Activated T-cell treated with anti-CD3 and anti-CD28 coated beads, Interleukin-2, amount 50 U/mL, for 1 hour (primary cell): ENCODE measurements around the gene COL8A1.
A peak's percentile ranks its signal among the peaks of the same experiment; 100 is the strongest.

Experiments
- DNase-seq: peaks from one replicate; pipeline ENCODE4 v3.0.0-alpha.2; 2020

Gene COL8A1

DNA sequence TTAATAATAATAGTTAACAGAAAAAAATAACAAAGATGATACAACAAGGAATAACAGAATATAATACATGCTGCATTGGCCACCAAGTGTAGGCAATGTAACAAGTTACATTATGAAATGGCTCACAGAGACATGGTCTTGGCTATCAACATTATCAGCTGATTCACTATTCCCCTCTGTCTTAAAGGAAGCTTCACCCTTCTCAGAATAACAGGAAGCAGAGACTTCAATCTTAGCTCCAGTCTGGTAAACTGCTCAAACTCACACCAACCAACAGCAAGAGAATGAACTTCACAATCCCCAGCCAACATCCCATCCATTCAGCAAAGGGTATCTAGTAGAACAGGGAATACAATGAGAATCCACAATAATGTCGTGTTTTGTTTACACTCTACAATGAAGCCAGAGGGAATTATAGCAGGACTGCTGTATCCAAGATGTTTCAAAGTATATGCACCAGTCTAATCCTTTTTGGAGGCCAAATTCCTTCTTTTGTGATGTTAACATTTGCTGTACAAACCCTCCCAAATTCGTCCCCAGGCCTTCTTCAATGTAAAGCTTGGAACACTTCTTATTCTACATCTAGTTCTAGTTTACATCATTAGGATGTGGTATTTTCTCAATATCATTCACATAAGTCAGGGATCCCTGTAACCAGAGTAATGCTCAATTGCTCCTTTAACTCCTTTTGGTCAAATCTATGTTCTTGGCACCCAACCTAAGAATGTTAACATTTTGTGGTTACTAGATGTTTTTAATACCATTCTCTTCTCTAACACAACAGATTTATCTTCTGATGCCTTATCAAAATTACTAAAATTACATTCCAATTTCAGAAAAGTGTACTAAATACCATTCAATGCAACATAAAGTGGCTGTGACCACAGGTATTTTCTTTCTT is 126.9 kb downstream of the COL8A1 start:
- DNase-seq, result no peak

DNA sequence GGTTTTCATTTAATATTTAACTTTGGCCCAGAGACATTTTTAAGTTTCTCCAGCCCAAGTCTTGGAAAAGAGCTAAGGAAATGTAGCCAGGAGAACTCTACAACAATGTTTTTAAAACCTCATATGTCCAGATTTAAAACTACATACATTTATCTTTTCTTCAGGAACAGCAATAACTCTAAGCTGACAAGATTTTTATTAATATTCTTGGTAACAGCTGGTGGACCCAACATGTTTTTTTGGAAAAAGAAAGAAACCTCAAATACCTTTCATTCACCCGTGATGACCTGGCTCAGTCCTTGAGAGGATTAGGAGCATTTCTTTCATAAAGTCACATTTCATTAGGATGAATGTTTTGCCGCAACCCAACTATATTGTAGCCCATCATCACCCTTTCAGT is 128.9 kb downstream of the COL8A1 start:
- no peak for DNase-seq

DNA sequence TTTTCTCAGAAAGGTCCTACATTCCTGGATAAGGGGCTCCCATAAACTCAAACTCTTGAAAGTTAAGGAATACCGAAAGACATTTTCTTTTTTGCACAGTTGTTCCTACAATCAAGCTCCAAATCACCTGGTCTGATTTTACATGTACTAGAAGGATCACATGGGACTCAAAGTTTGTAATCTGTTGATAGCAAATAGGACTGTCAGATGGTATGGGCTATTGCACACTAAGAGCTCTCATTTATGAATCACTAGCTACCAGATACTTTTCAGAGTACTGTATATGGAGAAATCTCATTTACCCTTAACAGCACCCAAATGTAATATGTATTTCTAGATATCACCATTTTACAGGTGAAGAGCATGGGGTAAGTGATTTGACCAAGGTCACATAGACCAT is 129.7 kb downstream of the COL8A1 start:
- no peak for DNase-seq

DNA sequence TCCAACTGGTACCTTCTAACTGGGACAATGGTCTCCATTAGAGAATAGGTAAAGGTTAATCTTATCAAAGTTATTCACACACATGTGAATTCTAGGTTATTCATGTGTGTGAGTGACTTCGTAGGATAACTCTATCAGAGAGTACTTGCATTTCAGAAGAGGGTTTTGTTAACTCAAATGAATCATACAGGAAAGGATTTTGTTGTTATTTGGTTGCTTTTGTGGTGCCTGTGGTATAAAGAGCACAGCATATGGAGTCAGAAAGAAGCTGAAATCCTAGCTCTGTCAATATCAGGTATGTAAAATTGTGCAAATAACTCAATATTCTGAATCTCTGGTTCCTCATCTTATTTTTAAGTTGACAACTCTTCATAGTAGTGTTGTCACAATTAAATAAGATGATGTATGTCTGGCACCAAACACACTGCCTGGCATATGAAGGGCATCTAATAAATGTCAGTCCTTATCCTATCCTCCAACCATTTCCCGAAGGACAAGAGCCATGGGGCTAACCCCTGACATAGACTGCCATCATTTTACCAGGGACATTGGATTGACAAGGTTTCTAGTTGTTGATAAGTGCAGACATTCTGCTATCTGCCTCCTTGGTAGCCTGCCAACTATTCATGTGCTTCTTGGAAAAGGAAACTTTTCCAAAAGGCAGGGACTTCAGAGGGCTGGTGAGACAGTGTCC is 130.6 kb downstream of the COL8A1 start:
- no peak for DNase-seq

DNA sequence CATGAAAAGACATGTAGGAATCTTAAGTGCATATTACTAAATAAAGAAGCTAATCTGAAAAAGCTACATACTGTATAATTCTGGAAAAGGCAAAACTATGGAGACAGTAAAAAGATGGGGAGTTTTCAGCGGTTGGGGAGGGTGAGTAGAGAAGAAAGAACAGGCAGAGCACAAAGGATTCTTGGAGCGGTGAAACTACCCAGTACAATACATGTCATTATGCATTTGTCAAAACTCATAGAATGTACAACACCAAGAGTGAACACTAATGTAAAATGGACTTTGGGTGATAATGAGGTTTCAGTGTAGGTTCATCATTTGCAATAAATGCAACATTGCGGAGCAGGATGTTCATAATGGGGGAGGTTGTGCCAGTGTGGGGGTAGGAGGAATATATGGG is 133.8 kb downstream of the COL8A1 start:
- no peak for DNase-seq

DNA sequence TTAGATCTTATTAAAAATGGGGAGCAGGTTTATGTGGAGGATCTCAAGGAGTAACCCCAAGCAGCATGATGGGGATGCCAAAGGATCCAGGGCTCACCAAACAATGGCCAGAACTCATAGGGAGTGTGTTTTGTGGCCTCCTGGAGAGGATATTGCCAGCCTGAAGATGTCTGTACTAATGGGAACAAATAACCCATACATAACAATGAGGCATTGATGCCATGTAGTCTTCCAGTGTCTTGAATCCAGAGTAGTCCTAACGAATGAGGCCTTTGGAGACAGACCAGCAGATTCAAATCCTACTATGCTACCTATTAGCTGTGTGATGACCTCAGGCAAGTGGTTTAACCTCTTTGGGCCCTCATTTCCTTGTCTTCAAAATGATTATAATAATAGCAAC is 134.3 kb downstream of the COL8A1 start:
- no peak for DNase-seq

DNA sequence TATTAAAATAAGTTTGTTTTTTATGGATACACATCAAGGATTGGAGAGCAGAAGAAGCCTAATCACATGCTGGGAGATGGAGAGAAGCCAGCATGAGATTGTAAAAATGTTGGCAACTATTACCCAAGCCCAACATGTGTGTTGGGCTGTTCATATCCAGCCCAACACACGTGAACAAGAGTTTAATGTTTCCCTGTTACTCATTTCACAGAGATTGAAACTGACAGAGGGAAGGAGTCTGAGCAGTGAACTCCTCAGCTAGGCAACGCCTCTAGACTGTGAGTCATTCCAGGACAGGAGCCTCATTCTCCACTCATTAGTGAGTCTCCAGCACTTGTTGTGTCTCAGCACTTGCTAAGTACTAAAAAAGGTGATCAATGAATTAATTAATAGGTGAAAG is 136.1 kb downstream of the COL8A1 start:
- DNase-seq, result no peak

DNA sequence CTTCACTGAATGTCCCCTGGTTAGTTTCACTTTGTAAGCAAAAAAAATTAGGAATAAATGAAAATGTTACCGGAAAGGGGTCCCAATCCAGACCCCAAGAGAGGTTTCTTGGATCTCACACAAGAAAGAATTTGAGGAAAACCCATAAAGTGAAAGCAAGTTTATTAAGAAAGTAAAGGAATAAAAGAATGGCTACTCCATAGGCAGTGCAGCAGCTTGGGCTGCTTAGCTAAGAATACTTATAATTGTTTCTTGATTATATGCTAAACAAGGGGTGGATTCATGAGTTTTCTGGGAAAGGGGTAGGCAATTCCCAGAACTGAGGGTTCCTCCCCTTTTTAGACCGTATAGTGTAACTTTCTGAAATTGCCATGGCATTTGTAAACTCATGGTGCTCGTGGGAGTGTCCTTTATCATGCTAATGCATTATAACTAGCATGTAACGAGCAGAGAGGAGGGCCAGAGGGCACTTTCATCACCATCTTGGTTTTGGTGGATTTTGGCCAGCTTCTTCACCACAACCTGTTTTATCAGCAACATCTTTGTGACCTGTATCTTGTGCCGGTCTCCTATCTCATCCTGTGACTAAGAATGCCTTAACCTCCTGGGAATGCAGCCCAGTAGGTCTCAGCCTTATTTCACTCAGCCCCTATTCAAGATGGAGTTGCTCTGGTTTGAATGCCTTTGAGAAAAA is 138.3 kb downstream of the COL8A1 start:
- DNase-seq, result no peak

DNA sequence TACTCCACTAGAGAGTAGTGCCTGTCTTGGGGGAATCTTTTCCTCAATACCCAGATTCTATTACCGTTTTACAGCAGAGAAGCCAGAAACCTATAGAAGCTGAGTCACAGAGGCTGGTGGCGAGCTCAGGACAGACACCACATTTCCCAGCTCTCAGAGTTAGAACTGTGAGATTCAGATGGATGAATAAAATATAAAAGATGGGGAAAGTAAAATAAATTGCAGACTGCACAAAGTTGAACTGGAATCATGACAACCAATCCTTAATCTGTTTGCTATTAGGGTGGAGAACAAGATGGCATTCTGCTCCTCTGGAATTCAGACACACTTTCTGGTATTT is 138.8 kb downstream of the COL8A1 start:
- DNase-seq, result no peak

DNA sequence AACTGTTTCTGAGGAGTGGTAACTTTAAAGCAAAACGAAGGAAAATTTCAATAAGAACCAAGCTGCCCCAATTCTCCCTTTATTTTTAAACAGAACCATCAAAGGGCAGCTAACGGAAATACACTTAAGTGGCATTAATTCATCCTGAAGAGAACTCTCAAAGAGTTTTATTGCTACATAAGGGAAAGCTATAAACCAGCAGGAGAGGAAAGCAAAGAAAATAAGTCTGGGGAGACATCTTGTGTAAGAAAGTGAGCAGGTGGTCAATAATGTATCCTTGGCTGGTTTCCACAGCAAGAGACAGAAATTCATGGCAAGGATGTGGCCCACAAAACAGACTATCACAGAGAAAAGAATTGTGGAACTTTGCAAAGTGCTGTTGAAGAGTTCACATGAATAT is 139.3 kb downstream of the COL8A1 start:
- DNase-seq, result no peak

DNA sequence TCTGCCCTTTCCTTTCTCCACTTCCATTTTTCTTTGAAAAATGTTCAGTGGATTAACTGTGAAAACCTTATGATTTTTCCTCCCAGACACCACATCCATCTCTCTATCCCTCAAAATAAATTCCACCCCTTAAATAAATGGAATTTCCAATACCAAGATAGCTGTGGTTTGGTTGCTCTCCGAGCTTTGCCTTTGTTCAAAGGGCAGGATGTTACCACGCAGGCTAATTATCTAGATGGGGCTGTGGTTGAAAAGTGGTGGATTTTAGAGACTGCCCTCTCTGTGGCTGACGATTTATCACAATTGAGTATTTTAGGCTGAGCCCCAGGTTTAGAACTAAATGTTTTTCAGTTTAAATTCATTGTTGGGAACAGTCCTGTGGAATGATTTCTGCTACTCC is 142.4 kb downstream of the COL8A1 start:
- DNase-seq, result no peak

DNA sequence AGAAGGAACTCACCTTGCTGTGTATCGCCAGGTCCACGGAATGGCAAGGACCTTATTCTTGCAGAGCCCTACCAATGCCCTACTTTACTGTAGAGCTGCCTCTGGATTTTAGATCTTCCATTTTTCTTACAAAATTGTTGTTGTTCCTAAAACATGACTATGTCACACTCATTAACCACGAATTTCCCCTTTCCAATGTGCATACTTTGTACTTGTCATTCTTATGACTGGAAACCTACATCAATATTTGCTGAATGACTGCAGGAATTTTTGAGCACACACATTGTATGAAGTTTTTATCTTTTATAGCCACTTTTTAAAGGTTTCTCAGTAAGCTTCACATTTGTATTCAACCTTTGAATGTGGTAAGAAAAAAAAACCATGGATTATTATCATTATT is 143.4 kb downstream of the COL8A1 start:
- DNase-seq, result no peak

DNA sequence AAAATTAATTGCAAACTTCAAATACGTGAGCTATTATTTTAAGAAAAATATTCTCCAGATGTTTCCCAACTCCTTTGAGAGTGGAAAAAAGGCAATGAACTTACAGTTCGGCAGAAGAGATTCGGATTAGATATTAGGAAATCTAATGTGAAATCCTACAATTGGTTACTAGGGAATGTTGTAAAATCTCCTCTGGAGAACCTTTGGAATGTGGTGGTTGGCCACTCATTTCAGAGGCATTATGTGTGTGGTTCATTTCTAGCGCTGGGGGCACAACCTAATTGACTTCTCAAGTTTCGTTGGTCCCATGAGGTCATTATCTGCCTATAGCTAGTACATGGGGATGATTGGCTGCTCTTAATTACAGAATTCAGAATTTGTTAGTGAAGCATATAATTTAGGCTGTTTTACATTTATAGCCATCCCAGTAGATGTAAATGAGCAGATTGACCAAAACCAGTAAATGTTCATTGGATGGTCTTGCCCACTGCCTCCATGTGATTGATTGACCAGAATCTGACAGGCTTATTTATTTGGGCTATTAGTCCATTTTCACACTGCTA is 144.7 kb downstream of the COL8A1 start:
- no peak for DNase-seq

DNA sequence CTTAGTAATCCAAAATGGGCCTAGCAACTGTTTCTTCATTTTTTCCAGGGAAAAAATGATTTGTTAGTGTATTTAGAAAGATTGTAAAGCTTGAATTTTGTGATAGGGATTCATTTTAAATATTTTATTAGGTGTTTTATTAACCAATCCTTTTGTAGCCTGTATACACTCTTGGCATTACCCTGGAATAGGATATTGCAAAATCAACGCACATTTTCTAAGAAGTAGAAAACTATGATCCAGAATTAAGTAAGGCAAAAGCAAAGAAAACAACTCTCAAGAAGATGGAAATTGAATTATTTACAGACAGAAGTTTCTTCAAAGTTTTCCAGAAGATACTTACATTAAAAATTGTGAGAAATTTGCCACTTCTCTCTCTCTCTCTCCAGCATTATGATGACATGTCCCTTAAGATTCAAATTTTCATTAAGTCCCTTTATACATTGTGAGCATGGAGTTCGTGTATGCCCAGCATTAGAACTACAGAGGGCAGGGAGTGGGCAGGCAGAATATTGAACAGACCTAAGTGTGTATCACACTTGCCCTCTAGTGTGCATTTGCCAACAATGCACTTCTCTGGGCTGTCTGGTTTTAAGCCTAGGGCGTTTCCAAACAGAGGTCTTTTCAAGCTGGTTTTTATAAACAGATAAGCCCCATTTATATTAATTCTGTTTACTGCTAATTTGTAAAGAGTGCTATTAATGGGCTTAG is 150.8 kb downstream of the COL8A1 start:
- no peak for DNase-seq

DNA sequence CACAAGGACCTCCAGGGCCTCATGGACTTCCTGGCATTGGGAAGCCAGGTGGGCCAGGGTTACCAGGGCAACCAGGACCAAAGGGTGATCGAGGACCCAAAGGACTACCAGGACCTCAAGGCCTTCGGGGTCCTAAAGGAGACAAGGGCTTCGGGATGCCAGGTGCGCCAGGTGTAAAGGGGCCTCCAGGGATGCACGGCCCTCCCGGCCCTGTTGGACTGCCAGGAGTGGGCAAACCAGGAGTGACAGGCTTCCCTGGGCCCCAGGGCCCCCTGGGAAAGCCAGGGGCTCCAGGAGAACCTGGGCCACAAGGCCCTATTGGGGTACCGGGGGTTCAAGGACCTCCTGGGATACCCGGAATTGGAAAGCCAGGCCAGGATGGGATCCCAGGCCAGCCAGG is 156.1 kb downstream of the COL8A1 start:
- DNase-seq, result no peak

DNA sequence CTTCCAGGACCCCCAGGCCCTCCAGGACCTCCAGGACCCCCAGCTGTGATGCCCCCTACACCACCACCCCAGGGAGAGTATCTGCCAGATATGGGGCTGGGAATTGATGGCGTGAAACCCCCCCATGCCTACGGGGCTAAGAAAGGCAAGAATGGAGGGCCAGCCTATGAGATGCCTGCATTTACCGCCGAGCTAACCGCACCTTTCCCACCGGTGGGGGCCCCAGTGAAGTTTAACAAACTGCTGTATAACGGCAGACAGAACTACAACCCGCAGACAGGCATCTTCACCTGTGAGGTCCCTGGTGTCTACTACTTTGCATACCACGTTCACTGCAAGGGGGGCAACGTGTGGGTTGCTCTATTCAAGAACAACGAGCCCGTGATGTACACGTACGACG is 157.2 kb downstream of the COL8A1 start:
- DNase-seq, result no peak

DNA sequence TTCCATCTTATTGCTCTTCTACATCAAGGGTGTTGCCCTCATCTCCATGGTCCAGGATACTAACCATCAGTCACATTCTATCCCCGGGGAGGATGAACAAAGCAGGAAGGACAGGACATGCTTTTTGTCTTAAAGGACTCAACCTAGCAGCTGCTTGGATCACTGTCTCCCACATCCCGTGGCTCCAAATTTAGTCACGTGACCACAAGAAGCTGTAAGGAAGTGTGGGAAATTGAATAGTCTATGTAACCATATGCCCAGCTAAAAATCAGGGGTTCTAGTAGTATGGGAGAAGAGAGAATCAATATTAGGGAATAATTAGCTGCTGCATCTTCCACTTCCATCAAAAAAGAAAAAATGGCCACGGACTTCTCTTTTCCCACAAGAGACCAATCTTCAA is 161.0 kb downstream of the COL8A1 start:
- DNase-seq, result no peak

DNA sequence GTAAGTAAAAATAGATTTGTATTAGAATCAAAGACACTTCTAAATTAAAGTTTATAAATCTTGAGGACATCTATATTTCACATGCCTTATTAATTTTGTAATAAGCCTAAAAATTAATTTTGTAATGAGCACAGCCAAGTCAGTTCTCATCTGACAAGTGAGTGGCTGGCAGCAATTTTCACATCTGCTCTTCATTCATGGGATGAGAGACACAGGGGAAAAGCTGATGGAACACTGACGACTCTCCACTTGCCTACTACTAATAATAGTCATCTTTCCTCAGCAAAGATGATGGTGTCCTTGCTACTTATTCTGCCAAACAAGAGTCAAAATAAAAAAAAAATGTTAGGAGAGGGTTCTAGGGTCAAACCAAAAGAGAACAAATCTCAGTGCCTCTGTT is 164.9 kb downstream of the COL8A1 start:
- DNase-seq, result no peak

DNA sequence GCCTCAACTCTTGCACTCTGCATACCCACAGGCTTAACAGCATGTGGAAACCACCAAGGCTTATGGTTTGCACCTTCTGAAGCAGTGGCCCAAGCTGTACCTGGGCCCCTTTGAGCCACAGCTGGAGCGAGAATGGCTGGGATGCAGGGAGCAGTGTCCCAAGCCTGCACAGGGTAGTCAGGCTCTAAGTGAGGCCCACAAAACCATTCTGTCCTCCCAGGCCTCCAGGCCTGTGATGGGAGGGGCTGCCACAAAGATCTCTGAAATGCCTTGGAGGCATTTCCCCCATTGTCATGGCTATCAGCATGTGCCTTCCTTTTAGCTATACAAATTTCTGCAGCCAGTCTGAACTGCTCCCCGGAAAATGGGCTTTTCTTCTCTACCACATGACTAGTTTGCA is 166.8 kb downstream of the COL8A1 start:
- no peak for DNase-seq

DNA sequence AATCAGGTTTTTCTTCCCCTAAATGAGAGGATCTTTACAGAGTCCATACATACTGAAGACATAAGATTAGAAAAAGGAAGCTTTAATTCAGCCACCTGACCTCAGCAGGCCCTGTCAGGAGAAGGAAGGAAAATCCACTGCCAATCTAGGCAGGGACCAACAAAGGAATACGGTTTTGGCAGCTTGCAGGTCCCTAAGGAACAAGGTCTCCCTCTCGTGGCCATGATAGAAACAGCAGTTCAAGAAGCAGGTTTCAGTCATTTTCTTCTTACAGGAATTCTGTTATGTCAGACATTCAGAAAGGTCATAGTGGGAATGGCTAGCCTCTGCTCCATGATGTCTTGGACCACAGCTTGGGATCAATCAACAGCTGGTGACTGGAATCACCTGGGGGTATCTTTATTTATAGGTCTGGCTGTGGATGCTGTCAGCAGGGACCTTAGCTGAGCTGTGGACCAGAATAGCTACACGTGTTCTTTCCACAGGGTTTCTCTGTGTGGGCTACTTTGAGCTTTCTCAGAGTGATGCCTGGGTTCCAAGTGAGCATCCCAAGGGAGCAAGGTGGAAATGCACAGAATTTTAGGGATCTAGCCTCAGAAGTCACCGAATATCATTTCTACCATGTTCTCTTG is 169.9 kb downstream of the COL8A1 start:
- no peak for DNase-seq

DNA sequence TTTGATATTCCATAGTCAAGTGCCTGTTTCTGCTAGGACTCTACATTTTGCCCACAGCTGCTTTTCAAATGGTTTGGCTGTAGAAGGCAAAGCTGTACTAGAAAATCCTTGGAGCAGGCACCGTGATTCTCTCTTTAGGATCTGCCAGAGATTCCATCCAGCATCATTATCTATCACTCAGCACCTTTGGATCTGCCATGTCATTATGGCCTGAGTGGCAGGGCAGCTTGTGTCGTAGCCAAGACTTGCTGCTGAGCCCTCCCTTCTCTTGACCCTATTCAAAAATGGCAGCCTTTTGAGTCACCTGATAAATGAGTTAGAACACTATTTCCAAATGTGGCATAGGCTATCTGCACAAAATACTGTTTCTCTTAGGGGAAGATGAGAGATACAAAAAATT is 171.2 kb downstream of the COL8A1 start:
- DNase-seq, result no peak

DNA sequence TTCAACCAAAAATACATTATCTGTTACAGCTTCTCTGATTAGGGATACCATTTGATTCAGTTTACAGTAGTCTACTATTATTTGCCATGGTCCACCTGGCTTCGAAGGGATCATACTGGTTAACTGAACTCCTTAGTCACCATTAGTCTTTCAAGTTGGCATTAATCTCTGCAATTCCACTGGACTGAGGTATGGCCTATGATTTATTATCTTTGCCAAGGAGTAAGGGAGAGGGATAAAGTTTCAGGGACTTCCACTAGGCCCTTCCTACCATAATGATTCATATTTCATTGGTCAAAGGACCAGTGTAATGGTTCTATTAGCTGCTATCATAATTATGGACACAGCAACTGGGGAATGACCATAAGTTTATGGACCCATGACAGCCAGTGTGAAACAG is 172.0 kb downstream of the COL8A1 start:
- DNase-seq, result no peak

DNA sequence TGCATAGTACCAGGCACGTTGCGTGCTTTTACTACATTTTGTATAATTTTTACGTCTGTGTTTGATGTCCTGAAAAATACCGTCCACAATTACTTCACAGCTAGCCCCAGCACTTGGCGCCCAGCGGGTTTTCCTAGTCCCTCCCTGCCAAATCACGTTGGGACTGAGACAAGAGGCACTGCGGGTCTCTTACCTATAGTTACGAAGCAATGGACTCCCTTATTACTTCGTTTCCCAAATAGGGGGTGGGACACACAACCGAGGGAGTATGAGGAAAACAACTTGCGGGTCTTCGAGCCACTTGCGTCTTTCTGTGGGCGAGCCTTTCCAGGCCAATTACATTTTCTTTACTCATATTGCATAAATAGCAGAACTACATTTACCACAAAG is 178.6 kb downstream of the COL8A1 start:
- peak; percentile 48 for DNase-seq
